GM21390 (cell line): ENCODE data around the gene FTSJ3.

Experiments used
- ATAC-seq: cut with Tn5 transposase; IDR thresholded peaks from one replicate; pipeline ENCODE4 v1.9.1; 2021; ENCODE audit not compliant: unreplicated experiment

The FTSJ3 gene

GRCh38 chr17:63790057-63790456 is 37.4 kb downstream of the FTSJ3 start:
- no peak for ATAC-seq

- ATAC-seq = no peak
Observed at GRCh38 chr17:63786971-63787711, 40.3 kb downstream of the FTSJ3 start.

GRCh38 chr17:63786117-63786516 is 41.3 kb downstream of the FTSJ3 start:
- no peak for ATAC-seq

GRCh38 chr17:63785556-63785955 is 41.9 kb downstream of the FTSJ3 start:
- ATAC-seq = no peak

- no peak for ATAC-seq
Observed at GRCh38 chr17:63783522-63783921, 43.9 kb downstream of the FTSJ3 start.

- no peak for ATAC-seq
Observed at GRCh38 chr17:63780928-63781327, 46.5 kb downstream of the FTSJ3 start.

- ATAC-seq = no peak
Observed at GRCh38 chr17:63780507-63780906, 47.0 kb downstream of the FTSJ3 start.

- no peak for ATAC-seq
Observed at GRCh38 chr17:63775420-63775819, 52.0 kb downstream of the FTSJ3 start.

- ATAC-seq = no peak
Observed at GRCh38 chr17:63774969-63775265, 52.5 kb downstream of the FTSJ3 start.

GRCh38 chr17:63774141-63774968 is 53.1 kb downstream of the FTSJ3 start, which contains the start of gene DDX42:
Gene DDX42 (plus strand): TSS chr17:63774170. CDS start chr17:63787050, 12,880 bp downstream.
- ATAC-seq = no peak

- ATAC-seq = peak; percentile 90
Observed at GRCh38 chr17:63773272-63774140, 54.0 kb downstream of the FTSJ3 start, which contains the start of gene CCDC47. Gene CCDC47 (minus strand): TSS chr17:63773597. CDS start chr17:63766175, 7,422 bp downstream.

GRCh38 chr17:63772801-63773271 is 54.6 kb downstream of the FTSJ3 start:
- ATAC-seq = no peak
